Stomach (tissue), 9 donors: ENCODE data around the gene PTP4A1. TPM values are rescaled to one million over a fixed set of nuclear protein-coding genes. Genes with fewer than 3 reads are reported as not detected.
"Not testable (repeated sequence)": the region's sequence is repeated elsewhere in the genome, so short reads cannot be mapped to it uniquely, and the experiment has no call there.

ENCODE experiments used
- DNase-seq, 2 donors: peaks; one replicate each; pipeline versions ENCODE4 v3.0.0 to v3.0.0-alpha.2; 2013 to 2019
- H3K27ac ChIP-seq, 5 donors: fragments of 200-600 bp in 4 of 5; sonication (generic) in 4 of 5; one replicate each; pipeline ENCODE4 v1.5.1; 2013 to 2019; ENCODE audit warnings: mild to moderate bottlenecking in 1 of 5, moderate library complexity in 1 of 5
- H3K27me3 ChIP-seq, 3 donors: fragments of 200-600 bp; sonication (generic); one replicate each; pipeline ENCODE4 v1.5.1; 2017 to 2019; ENCODE audit warnings: mixed run types in 1 of 3
- H3K36me3 ChIP-seq, 4 donors: fragments of 200-600 bp; sonication (generic); 1 replicate in 3 of 4; 2 replicates in 1 of 4; pipeline ENCODE4 v1.5.1; 2016 to 2019
- H3K4me1 ChIP-seq, 4 donors: fragments of 200-600 bp; sonication (generic); one replicate each; pipeline ENCODE4 v1.5.1; 2016 to 2019
- H3K4me3 ChIP-seq, 4 donors: fragments of 200-600 bp; sonication (generic) in 3 of 4; one replicate each; pipeline ENCODE4 v1.5.1; 2016 to 2019; ENCODE audit warnings: mild to moderate bottlenecking in 1 of 4
- H3K9me3 ChIP-seq, 4 donors: fragments of 200-600 bp; sonication (generic); one replicate each; pipeline ENCODE4 v1.5.1; 2016 to 2019
- EP300 ChIP-seq: sonication (generic); formaldehyde crosslinking; IDR thresholded peaks from one replicate; pipeline ENCODE4 v1.6.1; 2017; ENCODE audit warnings: antibody characterized with exemption
- POLR2A ChIP-seq, 4 donors: fragments of 450-650 bp; IDR thresholded peaks; one replicate each; pipeline ENCODE4 v1.6.1; 2016; ENCODE audit warnings: antibody characterized with exemption in 4 of 4, control low read depth in 2 of 4, mild to moderate bottlenecking in 1 of 4, moderate library complexity in 1 of 4
- POLR2AphosphoS5 ChIP-seq, 3 donors: sonication (generic); formaldehyde crosslinking; IDR thresholded peaks; one replicate each; pipeline ENCODE4 v1.6.1; 2016; ENCODE audit warnings: antibody characterized with exemption in 3 of 3
- WGBS, 5 donors: extraction: QIAGEN DNeasy Blood & Tissue Kit in 3 of 5; methylation state at CpG; one replicate each; pipeline versions ENCODE4 v1.1.5 to v1.1.7; 2013 to 2018; 5-methylcytosine and 5-hydroxymethylcytosine counted together
- intact Hi-C: fragments of 100-400 bp; cut with DNase I; formaldehyde crosslinking; loops from one replicate; pipeline ENCODE4 v1.15.1; 2023; ENCODE audit warnings: low total_unique reads
- polyA plus RNA-seq, 3 donors: library from polyadenylated mRNA; stranded (reverse); fragments of 200-250 nt; gene quantifications; one replicate each; pipeline ENCODE4 v1.2.3, GENCODE V29; 2013
- total RNA-seq, 5 donors: library from RNA; depleted of rRNA; stranded (reverse); fragments of >200 nt; gene quantifications; one replicate each; pipeline versions ENCODE4 v1.1.0 to v1.2.3, GENCODE V29; 2014 to 2016
- TF ChIP-seq, protein P1 (sequence below), 7 experiments: fragments of 450-650 bp in 4 of 7; fragments of 200-600 bp in 3 of 7; sonication (generic) in 3 of 7; IDR thresholded peaks; one replicate each; pipeline ENCODE4 v1.5.1; 2016 to 2019; ENCODE audit warnings: antibody characterized with exemption in 7 of 7, control low read depth in 2 of 7, mild to moderate bottlenecking in 1 of 7
- donor health status: healthy with polysubstance abuse.
- donor health status: Bipolar disorder and iron deficiency.
- donor health status: healthy.

Gene PTP4A1
- total and polyA plus RNA-seq, 8 donors = 10.0 to 140 (median 37.2) TPM

DNA sequence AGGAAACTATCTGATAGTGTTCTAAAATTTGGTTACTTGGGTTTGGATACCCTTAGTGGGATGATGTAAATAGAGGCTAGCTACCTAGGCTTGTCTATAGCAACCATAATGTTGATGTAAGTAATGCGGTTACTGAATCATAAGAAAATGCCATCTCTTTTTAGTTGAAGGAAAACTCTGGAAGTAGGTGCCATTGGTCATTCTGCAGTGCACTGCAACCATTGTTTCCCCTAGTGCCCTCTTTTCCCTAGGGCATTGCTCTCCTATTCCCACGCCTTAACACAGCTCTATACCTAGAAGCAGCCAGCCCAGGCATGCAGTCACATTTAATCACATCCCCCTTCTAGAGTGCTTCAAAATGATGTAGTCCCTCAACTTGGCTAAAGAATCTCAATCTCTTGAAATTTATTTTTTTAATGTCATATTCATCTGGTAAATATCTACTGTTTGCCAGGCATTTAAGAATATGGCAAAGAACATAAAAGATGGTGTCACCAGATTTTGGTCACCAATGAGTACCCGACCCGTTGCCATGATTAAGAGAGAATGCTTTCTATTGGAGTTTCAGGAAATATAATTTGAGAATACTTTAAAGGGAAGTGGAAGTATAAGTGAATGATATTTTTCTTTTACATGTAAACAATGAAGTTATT is 10.4 kb downstream of the PTP4A1 start:
- H3K36me3 ChIP-seq = peaks cover 28 to 61% (median 51%) of the 10 kb centered on the region in 4 donors
- no peaks in the 10 kb centered on the region for H3K9me3 ChIP-seq
- H3K4me1 ChIP-seq = peaks cover 0 to 8% (median 1%) of the 10 kb centered on the region in 4 donors
- no peak for DNase-seq
- H3K4me3 ChIP-seq = no peak overlapping the region
- no peak overlapping the region for H3K27ac ChIP-seq
- TF ChIP-seq POLR2AphosphoS5 (IDR thresholded peaks at IDR 0.05) (peak in 1 of 3 donors; percentile 43), POLR2A (IDR thresholded peaks at IDR 0.05) (no peak)
- intact Hi-C loops = no loop called here
- WGBS, 5 donors = 85 to 98% (median 96%) methylated on average over 4 of the region's 4 CpGs
- no peaks in the 10 kb centered on the region for H3K27me3 ChIP-seq

DNA sequence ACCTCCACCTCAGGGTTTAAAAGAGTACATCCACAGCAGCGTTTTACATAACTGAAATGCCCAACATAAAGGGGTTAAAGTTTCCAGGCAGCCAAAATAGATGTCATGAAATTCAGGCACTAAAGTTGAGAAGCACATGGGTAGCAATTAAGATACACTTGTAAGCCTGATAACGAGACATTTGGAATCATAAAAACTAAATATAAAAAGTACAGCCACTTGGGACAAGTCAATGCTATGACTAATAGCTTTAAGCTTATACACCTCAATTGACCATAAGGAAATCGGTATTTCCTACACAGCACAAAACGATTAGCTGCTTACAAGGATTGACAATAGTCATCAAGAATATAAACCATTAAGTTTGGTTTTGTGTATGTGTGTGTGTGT is 11.8 kb downstream of the PTP4A1 start:
- intact Hi-C loops = no loop called here
- no peak for DNase-seq
- TF ChIP-seq POLR2AphosphoS5 (IDR thresholded peaks at IDR 0.05) = no peak
- TF ChIP-seq, protein P1, sequence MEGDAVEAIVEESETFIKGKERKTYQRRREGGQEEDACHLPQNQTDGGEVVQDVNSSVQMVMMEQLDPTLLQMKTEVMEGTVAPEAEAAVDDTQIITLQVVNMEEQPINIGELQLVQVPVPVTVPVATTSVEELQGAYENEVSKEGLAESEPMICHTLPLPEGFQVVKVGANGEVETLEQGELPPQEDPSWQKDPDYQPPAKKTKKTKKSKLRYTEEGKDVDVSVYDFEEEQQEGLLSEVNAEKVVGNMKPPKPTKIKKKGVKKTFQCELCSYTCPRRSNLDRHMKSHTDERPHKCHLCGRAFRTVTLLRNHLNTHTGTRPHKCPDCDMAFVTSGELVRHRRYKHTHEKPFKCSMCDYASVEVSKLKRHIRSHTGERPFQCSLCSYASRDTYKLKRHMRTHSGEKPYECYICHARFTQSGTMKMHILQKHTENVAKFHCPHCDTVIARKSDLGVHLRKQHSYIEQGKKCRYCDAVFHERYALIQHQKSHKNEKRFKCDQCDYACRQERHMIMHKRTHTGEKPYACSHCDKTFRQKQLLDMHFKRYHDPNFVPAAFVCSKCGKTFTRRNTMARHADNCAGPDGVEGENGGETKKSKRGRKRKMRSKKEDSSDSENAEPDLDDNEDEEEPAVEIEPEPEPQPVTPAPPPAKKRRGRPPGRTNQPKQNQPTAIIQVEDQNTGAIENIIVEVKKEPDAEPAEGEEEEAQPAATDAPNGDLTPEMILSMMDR (IDR thresholded peaks at IDR 0.05) = no peak
- no peak for TF ChIP-seq EP300
- TF ChIP-seq POLR2A (IDR thresholded peaks at IDR 0.05) = no peak
- 69 to 79% (median 76%) methylated on average over 4 of the region's 4 CpGs for WGBS, 5 donors
- Histone ChIP-seq H3K36me3 (peaks cover 18 to 47% (median 37%) of the 10 kb centered on the region in 4 donors), H3K27me3 (no peaks in the 10 kb centered on the region), H3K4me1 (no peaks in the 10 kb centered on the region), H3K4me3 (no peak overlapping the region), H3K9me3 (no peaks in the 10 kb centered on the region), H3K27ac (no peak overlapping the region)

DNA sequence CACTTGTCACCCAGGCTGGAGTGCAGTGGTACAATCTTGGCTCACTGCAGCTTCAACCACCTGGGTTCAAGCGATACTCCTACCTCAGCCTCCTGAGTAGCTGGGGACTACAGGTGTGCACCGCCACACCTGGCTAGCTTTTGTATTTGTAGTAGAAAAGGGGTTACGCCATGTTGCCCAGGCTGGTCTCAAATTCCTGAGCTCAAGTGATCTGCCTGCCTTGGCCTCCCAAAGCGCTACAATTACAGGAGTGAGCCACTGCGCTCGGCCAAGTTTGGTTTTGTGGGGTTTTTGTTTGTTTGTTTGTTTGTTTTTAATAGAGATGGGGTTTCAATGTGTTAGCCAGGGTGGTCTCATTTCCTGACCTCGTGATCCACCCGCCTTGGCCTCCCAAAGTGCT is 12.3 kb downstream of the PTP4A1 start:
- no peak for DNase-seq
- no peaks in the 10 kb centered on the region for H3K27me3 ChIP-seq
- WGBS, 5 donors = 90 to 99% (median 95%) methylated on average over 8 of the region's 8 CpGs
- TF ChIP-seq, protein P1 (IDR thresholded peaks at IDR 0.05) = no peak
- TF ChIP-seq POLR2AphosphoS5 (IDR thresholded peaks at IDR 0.05) = no peak
- no peak for TF ChIP-seq POLR2A (IDR thresholded peaks at IDR 0.05)
- TF ChIP-seq EP300 = no peak
- no peak overlapping the region for H3K27ac ChIP-seq
- H3K4me1 ChIP-seq = no peaks in the 10 kb centered on the region
- intact Hi-C loops = no loop called here
- H3K4me3 ChIP-seq = no peak overlapping the region
- no peaks in the 10 kb centered on the region for H3K9me3 ChIP-seq
- peaks cover 13 to 43% (median 32%) of the 10 kb centered on the region in 4 donors for H3K36me3 ChIP-seq

DNA sequence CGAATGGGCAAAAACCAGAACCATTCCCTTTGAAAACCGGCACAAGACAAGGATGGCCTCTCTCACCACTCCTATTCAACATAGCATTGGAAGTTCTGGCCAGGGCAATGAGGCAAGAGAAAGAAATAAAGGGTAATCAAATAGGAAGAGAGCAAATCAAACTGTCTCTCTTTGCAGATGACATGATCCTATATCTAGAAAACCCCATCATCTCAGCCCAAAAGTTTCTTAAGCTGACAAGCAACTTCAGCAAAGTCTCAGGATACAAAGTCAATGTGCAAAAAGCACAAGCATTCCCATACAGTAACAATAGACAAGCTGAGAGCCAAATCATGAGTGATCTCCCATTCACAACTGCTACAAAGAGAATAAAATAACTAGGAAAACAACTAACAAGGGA is 13.4 kb downstream of the PTP4A1 start:
- H3K36me3 ChIP-seq = peaks cover 3 to 32% (median 21%) of the 10 kb centered on the region in 4 donors
- DNase-seq, H3K4me1 ChIP-seq, H3K4me3 ChIP-seq, H3K27ac ChIP-seq, H3K9me3 ChIP-seq, H3K27me3 ChIP-seq, intact Hi-C loops: not testable (repeated sequence)
- 78 to 89% (median 83%) methylated on average over 2 of the region's 2 CpGs for WGBS, 5 donors

DNA sequence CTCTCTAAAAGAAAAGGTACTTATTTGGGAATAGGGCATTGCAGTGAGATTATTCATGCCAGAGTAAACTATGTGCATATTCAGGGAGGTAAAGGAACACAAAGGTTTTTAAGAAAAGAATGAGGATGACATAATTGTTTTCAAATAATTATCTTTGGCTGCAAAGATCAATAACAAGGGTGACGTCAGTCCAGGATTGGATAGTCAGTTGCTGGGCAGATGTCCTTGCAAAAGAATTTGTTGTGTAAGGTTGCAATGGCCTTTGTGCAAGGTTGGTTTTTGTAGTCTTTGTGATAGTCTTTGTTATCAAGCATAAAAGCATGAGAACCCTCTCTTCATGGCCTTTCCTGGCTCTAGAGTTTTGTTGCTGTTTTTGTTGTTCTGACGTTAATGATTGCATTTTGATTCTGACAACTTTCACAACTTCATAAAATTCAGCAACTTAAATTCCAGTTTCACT is 17.7 kb downstream of the PTP4A1 start:
- 70 to 83% (median 77%) methylated on average over 2 of the region's 2 CpGs for WGBS, 5 donors
- intact Hi-C loops = no loop called here

More for the DNA sequence above, 17.7 kb downstream of the PTP4A1 start:
- Histone ChIP-seq H3K4me1 (no peaks in the 10 kb centered on the region), H3K27ac (no peak overlapping the region), H3K27me3 (no peaks in the 10 kb centered on the region), H3K9me3 (no peaks in the 10 kb centered on the region), H3K36me3 (no peaks in the 10 kb centered on the region), H3K4me3 (no peak overlapping the region)
- TF ChIP-seq EP300 (no peak), POLR2AphosphoS5 (IDR thresholded peaks at IDR 0.05) (no peak), POLR2A (IDR thresholded peaks at IDR 0.05) (no peak)
- TF ChIP-seq, protein P1 (IDR thresholded peaks at IDR 0.05) = no peak
- no peak for DNase-seq
